ENCODE results near the gene OR6B1.
"Not testable (repeated sequence)": the region's sequence is repeated elsewhere in the genome, so short reads cannot be mapped to it uniquely, and the experiment has no call there.

The OR6B1 gene

GRCh38 chr7:144038887-144039286, 38.8 kb downstream of the OR6B1 start:
- no peak for DNase-seq (ENCODE audit: low spot score)

GRCh38 chr7:144048648-144049047, 48.5 kb downstream of the OR6B1 start, which contains the start of gene OR2A5:
Gene OR2A5, plus strand, starts transcription at chr7:144048948. Its CDS starts 1,454 bp downstream, at chr7:144050402.
- DNase-seq (ENCODE audit: low spot score): no peak

GRCh38 chr7:144049491-144049890, 49.4 kb downstream of the OR6B1 start:
- no peak for DNase-seq (ENCODE audit: low spot score)

GRCh38 chr7:144050093-144050492, 50.0 kb downstream of the OR6B1 start:
- DNase-seq (ENCODE audit: low spot score): no peak

- DNase-seq (ENCODE audit: low spot score): not testable (repeated sequence)
Measured at GRCh38 chr7:144050884-144051283, 50.8 kb downstream of the OR6B1 start.

- DNase-seq (ENCODE audit: low spot score): no peak
Measured at GRCh38 chr7:144057954-144058353, 57.8 kb downstream of the OR6B1 start.
